ENCODE measurements around the gene HDAC7. TPM values are rescaled to one million over a fixed set of nuclear protein-coding genes. Genes with fewer than 3 reads are reported as not detected.

Gene HDAC7
- polyA plus RNA-seq, 1 experiment = 67.0 TPM

DNA sequence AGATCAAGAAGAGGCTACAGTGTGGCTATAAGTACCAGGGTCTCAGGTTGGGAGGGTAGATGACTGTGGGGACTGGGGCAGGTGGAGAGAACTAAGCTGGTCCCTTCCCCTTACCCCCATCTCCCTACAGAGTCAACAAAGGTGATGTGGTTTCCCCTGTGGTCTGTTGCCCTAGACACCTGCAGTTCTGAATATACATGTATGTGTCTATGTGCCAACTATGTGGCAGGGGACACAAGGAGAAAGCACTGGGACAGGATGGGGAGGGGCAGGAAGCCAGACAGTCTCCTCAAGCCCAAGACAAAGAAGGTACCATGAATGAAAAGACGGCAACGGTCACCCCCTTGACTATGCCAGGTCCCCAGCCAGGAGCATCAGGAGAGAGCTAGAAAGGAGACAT lies 4.5 kb upstream of the HDAC7 start:
- no peak for DNase-seq (ENCODE audit: low read depth)
- Histone ChIP-seq H3K27me3 (ENCODE audit: control insufficient read depth, insufficient read depth, low read length) (no peaks in the 10 kb centered on the region), H3K4me3 (ENCODE audit: low read depth, low read length) (no peak overlapping the region), H3K36me3 (ENCODE audit: control insufficient read depth, insufficient read depth, low read length) (no peaks in the 10 kb centered on the region)
- TF ChIP-seq, protein P1, sequence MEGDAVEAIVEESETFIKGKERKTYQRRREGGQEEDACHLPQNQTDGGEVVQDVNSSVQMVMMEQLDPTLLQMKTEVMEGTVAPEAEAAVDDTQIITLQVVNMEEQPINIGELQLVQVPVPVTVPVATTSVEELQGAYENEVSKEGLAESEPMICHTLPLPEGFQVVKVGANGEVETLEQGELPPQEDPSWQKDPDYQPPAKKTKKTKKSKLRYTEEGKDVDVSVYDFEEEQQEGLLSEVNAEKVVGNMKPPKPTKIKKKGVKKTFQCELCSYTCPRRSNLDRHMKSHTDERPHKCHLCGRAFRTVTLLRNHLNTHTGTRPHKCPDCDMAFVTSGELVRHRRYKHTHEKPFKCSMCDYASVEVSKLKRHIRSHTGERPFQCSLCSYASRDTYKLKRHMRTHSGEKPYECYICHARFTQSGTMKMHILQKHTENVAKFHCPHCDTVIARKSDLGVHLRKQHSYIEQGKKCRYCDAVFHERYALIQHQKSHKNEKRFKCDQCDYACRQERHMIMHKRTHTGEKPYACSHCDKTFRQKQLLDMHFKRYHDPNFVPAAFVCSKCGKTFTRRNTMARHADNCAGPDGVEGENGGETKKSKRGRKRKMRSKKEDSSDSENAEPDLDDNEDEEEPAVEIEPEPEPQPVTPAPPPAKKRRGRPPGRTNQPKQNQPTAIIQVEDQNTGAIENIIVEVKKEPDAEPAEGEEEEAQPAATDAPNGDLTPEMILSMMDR (IDR thresholded peaks at IDR 0.05; ENCODE audit: insufficient read depth, low read depth, low read length) = no peak
- POLR2A ChIA-PET = no interaction called here
- CTCF ChIA-PET = interaction anchor here (1.6 kb wide), 1 partner anchor 11 kb away, joined by 4 read pairs; no protein-coding TSS in a partner anchor

DNA sequence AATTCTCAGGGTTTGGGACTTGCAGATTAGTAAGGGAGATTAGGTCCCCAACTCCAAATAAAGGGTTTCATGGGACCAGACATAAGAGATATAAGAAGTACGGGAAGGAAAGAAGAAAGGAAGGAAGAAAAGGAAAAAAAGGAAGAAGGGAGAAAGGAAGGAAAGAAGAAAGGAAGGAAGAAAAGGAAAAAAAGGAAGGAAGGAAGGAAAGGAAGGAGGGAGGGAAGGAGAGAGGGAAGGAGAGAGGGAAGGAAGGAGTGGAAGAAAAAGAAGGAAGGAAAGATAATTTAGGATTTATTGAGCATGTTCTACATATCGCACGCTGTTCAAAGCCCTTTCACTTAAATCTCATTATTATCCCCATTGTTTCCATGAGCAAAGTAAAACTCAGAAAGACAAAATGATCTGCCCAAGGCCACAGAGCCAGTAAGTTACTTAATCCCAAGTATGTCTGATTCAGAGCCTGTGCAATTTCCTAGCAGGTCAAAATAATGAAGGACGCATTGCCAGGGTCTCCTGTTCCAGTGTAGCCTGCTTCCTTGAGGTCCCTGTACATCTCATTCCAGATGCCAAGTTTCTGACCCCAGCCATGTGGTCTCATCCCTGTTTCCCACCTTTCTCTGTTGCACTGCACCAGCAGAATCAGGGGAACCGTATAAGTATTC lies 3.9 kb upstream of the HDAC7 start:
- TF ChIP-seq, protein P1 (IDR thresholded peaks at IDR 0.05; ENCODE audit: insufficient read depth, low read depth, low read length) = no peak
- DNase-seq (ENCODE audit: low read depth) = no peak
- ChIA-PET POLR2A (no interaction called here), CTCF (interaction anchor here (1.6 kb wide), 1 partner anchor 12 kb away, joined by 4 read pairs; no protein-coding TSS in a partner anchor)
- H3K27me3 ChIP-seq (ENCODE audit: control insufficient read depth, insufficient read depth, low read length) = no peaks in the 10 kb centered on the region
- H3K36me3 ChIP-seq (ENCODE audit: control insufficient read depth, insufficient read depth, low read length) = no peaks in the 10 kb centered on the region
- H3K4me3 ChIP-seq (ENCODE audit: low read depth, low read length) = no peak overlapping the region

DNA sequence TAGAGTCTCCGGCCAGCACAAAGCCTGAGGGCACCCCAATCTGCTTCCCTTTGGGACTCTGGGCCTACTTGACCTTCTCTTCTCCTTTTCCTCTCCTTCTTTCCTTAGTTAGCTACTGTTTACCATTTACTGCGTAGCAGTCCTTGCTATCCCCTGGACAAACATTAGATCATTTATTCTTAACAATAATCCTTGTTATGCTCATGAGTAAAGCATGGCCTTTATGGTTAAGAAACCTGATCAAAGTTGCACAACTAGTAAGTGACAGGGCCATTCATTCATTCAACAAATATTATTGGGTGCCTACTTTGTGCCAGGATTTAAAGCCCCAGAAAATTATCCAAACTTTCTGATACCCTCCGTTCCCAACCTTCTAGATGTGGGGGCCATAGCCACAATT lies 3.2 kb upstream of the HDAC7 start:
- DNase-seq (ENCODE audit: low read depth) = no peak
- Histone ChIP-seq H3K27me3 (ENCODE audit: control insufficient read depth, insufficient read depth, low read length) (no peaks in the 10 kb centered on the region), H3K36me3 (ENCODE audit: control insufficient read depth, insufficient read depth, low read length) (peaks cover 3% of the 10 kb centered on the region; the same call in 1 of the 2 replicates), H3K4me3 (ENCODE audit: low read depth, low read length) (no peak overlapping the region)
- TF ChIP-seq, protein P1 (IDR thresholded peaks at IDR 0.05; ENCODE audit: insufficient read depth, low read depth, low read length) = no peak
- ChIA-PET CTCF (interaction anchor here (1.2 to 2.6 kb wide), 2 partner anchors 15 to 80 kb away, joined by 4 to 18 read pairs; no protein-coding TSS in a partner anchor), POLR2A (no interaction called here)

DNA sequence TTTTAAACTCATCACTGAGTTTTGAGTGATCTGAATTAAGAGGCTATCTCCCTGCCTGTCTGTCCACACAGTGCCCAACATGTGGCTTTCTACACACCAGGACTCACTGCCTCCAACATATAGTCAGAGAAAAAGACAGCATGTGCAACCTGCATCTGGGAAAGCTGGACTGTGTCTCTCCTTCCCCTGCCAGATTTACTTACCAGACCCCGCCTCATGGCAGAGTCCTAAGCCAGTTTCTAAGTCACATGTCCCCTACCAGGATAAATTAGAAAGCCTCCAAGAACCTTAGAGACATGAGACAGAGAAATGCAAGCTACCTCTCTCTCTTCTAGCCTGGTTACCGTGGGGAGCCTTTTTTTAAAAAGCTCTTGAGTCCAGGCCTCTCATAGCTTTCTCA lies 2.7 kb upstream of the HDAC7 start:
- TF ChIP-seq, protein P1 (IDR thresholded peaks at IDR 0.05; ENCODE audit: insufficient read depth, low read depth, low read length) = no peak
- Histone ChIP-seq H3K27me3 (ENCODE audit: control insufficient read depth, insufficient read depth, low read length) (no peaks in the 10 kb centered on the region), H3K36me3 (ENCODE audit: control insufficient read depth, insufficient read depth, low read length) (peaks cover 3% of the 10 kb centered on the region; the same call in 1 of the 2 replicates), H3K4me3 (ENCODE audit: low read depth, low read length) (no peak overlapping the region)
- DNase-seq (ENCODE audit: low read depth) = no peak
- ChIA-PET POLR2A (no interaction called here), CTCF (interaction anchor here (1.2 to 2.6 kb wide), 2 partner anchors 15 to 80 kb away, joined by 4 to 18 read pairs; no protein-coding TSS in a partner anchor)

DNA sequence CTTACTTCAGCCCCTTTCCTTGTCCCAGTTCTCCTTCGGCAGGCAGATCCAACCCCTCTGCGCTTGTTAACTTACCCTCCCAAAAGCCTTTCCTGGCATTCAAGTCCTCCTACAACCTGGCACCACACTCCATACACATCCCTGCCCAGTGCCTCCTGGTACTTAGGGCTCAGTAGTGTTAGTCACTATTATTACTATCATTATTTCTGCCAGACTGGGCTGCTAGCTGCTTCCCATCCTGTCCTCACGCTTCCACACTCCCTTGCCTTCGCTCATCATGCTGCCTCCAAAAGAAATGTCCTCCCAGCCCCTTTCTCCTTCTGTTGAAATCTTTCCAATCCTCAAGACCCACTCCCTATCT lies 1.6 kb upstream of the HDAC7 start:
- POLR2A ChIA-PET = interaction anchor here (0.7 kb wide), 1 partner anchor 438 kb away, joined by 10 read pairs; no protein-coding TSS in a partner anchor
- CTCF ChIA-PET = interaction anchor here (1.2 to 2.6 kb wide), 6 partner anchors 16 to 128 kb away, joined by 3 to 18 read pairs (median 4); partner anchors contain the start of gene SLC48A1
- Histone ChIP-seq H3K36me3 (ENCODE audit: control insufficient read depth, insufficient read depth, low read length) (peaks cover 3% of the 10 kb centered on the region; the same call in 1 of the 2 replicates), H3K27me3 (ENCODE audit: control insufficient read depth, insufficient read depth, low read length) (no peaks in the 10 kb centered on the region), H3K4me3 (ENCODE audit: low read depth, low read length) (no peak overlapping the region)
- TF ChIP-seq, protein P1 (IDR thresholded peaks at IDR 0.05; ENCODE audit: insufficient read depth, low read depth, low read length) = no peak
- no peak for DNase-seq (ENCODE audit: low read depth)
